Neuronal stem cell (in vitro differentiated cells): ENCODE results near the gene ADGRL3.

Experiments
- DNase-seq: peaks from one replicate; pipeline ENCODE4 v3.0.0-alpha.2; 2013; ENCODE audit warnings: low spot score
- H2AFZ ChIP-seq: one replicate; pipeline ENCODE4 v1.6.1; 2013; ENCODE audit warnings: mild to moderate bottlenecking, low read length, inconsistent platforms
- H2AK5ac ChIP-seq: 2 replicates; pipeline ENCODE4 v1.6.1; 2013; ENCODE audit warnings: low read depth, mild to moderate bottlenecking, inconsistent platforms, low read length, moderate library complexity, mixed read lengths
- H2BK120ac ChIP-seq: 2 replicates; pipeline ENCODE4 v1.6.1; 2013; ENCODE audit warnings: low read depth, mild to moderate bottlenecking, inconsistent platforms, low read length, moderate library complexity, mixed read lengths
- H2BK12ac ChIP-seq: one replicate; pipeline ENCODE4 v1.6.1; 2013; ENCODE audit warnings: low read length, inconsistent platforms
- H2BK15ac ChIP-seq: 2 replicates; pipeline ENCODE4 v1.6.1; 2013; ENCODE audit warnings: mild to moderate bottlenecking, low read length, inconsistent platforms, mixed read lengths
- H2BK5ac ChIP-seq: one replicate; pipeline ENCODE4 v1.6.1; 2013; ENCODE audit warnings: inconsistent platforms, mild to moderate bottlenecking, low read length, moderate library complexity
- H3K14ac ChIP-seq: one replicate; pipeline ENCODE4 v1.6.1; 2013; ENCODE audit warnings: low read length, inconsistent platforms
- H3K18ac ChIP-seq: 2 replicates; pipeline ENCODE4 v1.6.1; 2013; ENCODE audit warnings: low read length, inconsistent platforms
- H3K23ac ChIP-seq: 2 replicates; pipeline ENCODE4 v1.6.1; 2013; ENCODE audit warnings: low read depth, mild to moderate bottlenecking, mixed read lengths, low read length, inconsistent platforms; ENCODE audit not compliant: poor library complexity
- H3K27ac ChIP-seq: replicated peaks from 3 replicates; pipeline ENCODE4 v1.5.1; 2013; ENCODE audit warnings: low read length, inconsistent platforms
- H3K27me3 ChIP-seq, 3 experiments: 2 replicates each; pipeline ENCODE4 v1.6.1; 2013; ENCODE audit warnings: low read length in 3 of 3, mild to moderate bottlenecking in 2 of 3, inconsistent platforms in 1 of 3, low read depth in 1 of 3, mixed read lengths in 1 of 3, moderate library complexity in 1 of 3; ENCODE audit not compliant: control insufficient read depth in 3 of 3, insufficient read depth in 3 of 3
- H3K36me3 ChIP-seq, 2 donors: replicated peaks in 1 of 2; 2 replicates each; pipeline ENCODE4 v1.6.1; 2013; ENCODE audit warnings: low read length in 2 of 2; ENCODE audit not compliant: control insufficient read depth in 2 of 2, insufficient read depth in 2 of 2
- H3K4ac ChIP-seq: 2 replicates; pipeline ENCODE4 v1.6.1; 2013; ENCODE audit warnings: inconsistent platforms, mild to moderate bottlenecking, low read length, moderate library complexity
- H3K4me1 ChIP-seq, 2 donors: 1 replicate in 1 of 2; 2 replicates in 1 of 2; pipeline ENCODE4 v1.6.1; 2013; ENCODE audit warnings: low read length in 2 of 2, low read depth in 1 of 2; ENCODE audit not compliant: control insufficient read depth in 2 of 2, insufficient read depth in 1 of 2
- H3K4me2 ChIP-seq: one replicate; pipeline ENCODE4 v1.6.1; 2013; ENCODE audit warnings: mild to moderate bottlenecking, low read length, inconsistent platforms; ENCODE audit not compliant: insufficient read depth, poor library complexity, severe bottlenecking
- H3K4me3 ChIP-seq, 2 donors: 2 replicates each; pipeline ENCODE4 v1.5.1; 2013; ENCODE audit warnings: low read length in 2 of 2, mild to moderate bottlenecking in 2 of 2, inconsistent platforms in 1 of 2, moderate library complexity in 1 of 2
- H3K79me1 ChIP-seq: one replicate; pipeline ENCODE4 v1.6.1; 2013; ENCODE audit warnings: low read depth, mild to moderate bottlenecking, inconsistent platforms, low read length, moderate library complexity
- H3K9ac ChIP-seq: one replicate; pipeline ENCODE4 v1.6.1; 2013; ENCODE audit warnings: mild to moderate bottlenecking, low read depth, low read length, inconsistent platforms; ENCODE audit not compliant: poor library complexity
- H3K9me3 ChIP-seq, 2 donors: replicated peaks in 1 of 2; 2 replicates each; pipeline versions ENCODE3 to v1.6.1; 2013; ENCODE audit warnings: low read length in 2 of 2, mild to moderate bottlenecking in 2 of 2, inconsistent platforms in 1 of 2, low read depth in 1 of 2, mixed read lengths in 1 of 2, moderate library complexity in 1 of 2; ENCODE audit not compliant: control insufficient read depth in 2 of 2, insufficient read depth in 1 of 2
- H4K8ac ChIP-seq: one replicate; pipeline ENCODE4 v1.6.1; 2013; ENCODE audit warnings: low read depth, mild to moderate bottlenecking, inconsistent platforms, low read length, moderate library complexity
- H4K91ac ChIP-seq: one replicate; pipeline ENCODE4 v1.6.1; 2013; ENCODE audit warnings: low read length, low read depth, mild to moderate bottlenecking, inconsistent platforms; ENCODE audit not compliant: poor library complexity
- WGBS, 2 donors: extraction: QIAGEN DNeasy Blood & Tissue Kit; methylation state at CpG; one replicate each; pipeline ENCODE4 v1.1.7; 2013; ENCODE audit warnings: missing lambda C conversion rate in 2 of 2, mixed read lengths in 1 of 2; ENCODE audit not compliant: insufficient read length in 2 of 2, insufficient replicate concordance in 1 of 2; ENCODE audit errors: extremely low coverage in 2 of 2; 5-methylcytosine and 5-hydroxymethylcytosine counted together

The ADGRL3 gene

GRCh38 chr4:61478340-61478739 is 278.2 kb downstream of the ADGRL3 start:
- Histone ChIP-seq H3K4me1 (peaks cover 0 to 3% of the 10 kb centered on the region in 2 donors), H3K18ac (no peak overlapping the region), H3K9me3 (no peaks in the 10 kb centered on the region), H3K79me1 (peaks cover 2% of the 10 kb centered on the region), H3K9ac (no peak overlapping the region), H3K27ac (no peak overlapping the region), H4K91ac (no peak overlapping the region), H2AK5ac (no peak overlapping the region), H3K4me2 (no peak overlapping the region), H4K8ac (no peak overlapping the region), H3K4me3 (no peak overlapping the region), H3K27me3 (no peaks in the 10 kb centered on the region), H3K4ac (no peak overlapping the region), H3K23ac (no peak overlapping the region), H2BK120ac (no peak overlapping the region), H2BK5ac (no peak overlapping the region), H3K36me3 (no peaks in the 10 kb centered on the region), H2BK12ac (no peak overlapping the region), H2BK15ac (no peak overlapping the region), H3K14ac (no peak overlapping the region), H2AFZ (no peak overlapping the region)
- DNase-seq = no peak

- H3K27ac ChIP-seq = no peak overlapping the region
- no peak overlapping the region for H3K4me3 ChIP-seq
- H3K27me3 ChIP-seq = no peaks in the 10 kb centered on the region
- no peak overlapping the region for H4K8ac ChIP-seq
- DNase-seq = no peak
- no peaks in the 10 kb centered on the region for H3K9me3 ChIP-seq
- no CpG with 5 or more reads among the region's 3 CpGs for WGBS, 2 donors
- no peak overlapping the region for H2BK12ac ChIP-seq
- no peak overlapping the region for H3K23ac ChIP-seq
- H3K79me1 ChIP-seq = no peaks in the 10 kb centered on the region
- no peak overlapping the region for H3K4me2 ChIP-seq
- H3K4ac ChIP-seq = no peak overlapping the region
- H3K18ac ChIP-seq = no peak overlapping the region
- H3K4me1 ChIP-seq = no peaks in the 10 kb centered on the region
- H2BK5ac ChIP-seq = no peak overlapping the region
- H2BK120ac ChIP-seq = no peak overlapping the region
- H2AK5ac ChIP-seq = no peak overlapping the region
- H3K36me3 ChIP-seq = no peaks in the 10 kb centered on the region
- H4K91ac ChIP-seq = no peak overlapping the region
- no peak overlapping the region for H2AFZ ChIP-seq
- no peak overlapping the region for H3K9ac ChIP-seq
- H3K14ac ChIP-seq = no peak overlapping the region
- no peak overlapping the region for H2BK15ac ChIP-seq
Measured at GRCh38 chr4:61485056-61485455, 284.9 kb downstream of the ADGRL3 start.

- Histone ChIP-seq H3K18ac (no peak overlapping the region), H2AFZ (no peak overlapping the region), H3K14ac (no peak overlapping the region), H2BK15ac (no peak overlapping the region), H3K4me3 (no peak overlapping the region), H3K79me1 (no peaks in the 10 kb centered on the region), H3K9me3 (no peaks in the 10 kb centered on the region), H4K91ac (no peak overlapping the region), H2BK120ac (no peak overlapping the region), H2BK12ac (no peak overlapping the region), H4K8ac (no peak overlapping the region), H3K23ac (no peak overlapping the region), H3K27ac (no peak overlapping the region), H3K4ac (no peak overlapping the region), H3K27me3 (no peaks in the 10 kb centered on the region), H3K9ac (no peak overlapping the region), H2BK5ac (no peak overlapping the region), H3K4me2 (no peak overlapping the region), H3K4me1 (peaks cover 0 to 1% of the 10 kb centered on the region in 2 donors), H2AK5ac (no peak overlapping the region), H3K36me3 (no peaks in the 10 kb centered on the region)
- no CpG with 5 or more reads among the region's 3 CpGs for WGBS, 2 donors
- DNase-seq = no peak
Measured at GRCh38 chr4:61489927-61490326, 289.8 kb downstream of the ADGRL3 start.

- H2BK120ac ChIP-seq = no peak overlapping the region
- H2AK5ac ChIP-seq = no peak overlapping the region
- H3K4me3 ChIP-seq = no peak overlapping the region
- no peak overlapping the region for H3K23ac ChIP-seq
- H2BK15ac ChIP-seq = no peak overlapping the region
- peaks cover 0 to 3% of the 10 kb centered on the region in 2 donors for H3K9me3 ChIP-seq
- H3K18ac ChIP-seq = no peak overlapping the region
- H3K36me3 ChIP-seq = peaks cover 0 to 8% of the 10 kb centered on the region in 2 donors
- H2AFZ ChIP-seq = no peak overlapping the region
- no CpG with 5 or more reads among the region's 4 CpGs for WGBS, 2 donors
- H4K8ac ChIP-seq = no peak overlapping the region
- H3K4ac ChIP-seq = no peak overlapping the region
- no peak overlapping the region for H3K14ac ChIP-seq
- no peak overlapping the region for H2BK5ac ChIP-seq
- H4K91ac ChIP-seq = no peak overlapping the region
- H3K9ac ChIP-seq = no peak overlapping the region
- no peaks in the 10 kb centered on the region for H3K79me1 ChIP-seq
- no peak overlapping the region for H3K4me2 ChIP-seq
- no peak overlapping the region for H3K27ac ChIP-seq
- no peak for DNase-seq
- H3K4me1 ChIP-seq = peaks cover 0 to 1% of the 10 kb centered on the region in 2 donors
- no peak overlapping the region for H2BK12ac ChIP-seq
- no peaks in the 10 kb centered on the region for H3K27me3 ChIP-seq
Measured at GRCh38 chr4:61493041-61493440, 292.9 kb downstream of the ADGRL3 start.
